Body of pancreas (tissue), 4 donors: ENCODE results near the gene FLOT1.

ENCODE experiments used
- POLR2A ChIP-seq, 3 donors: fragments of 450-650 bp; IDR thresholded peaks; one replicate each; pipeline ENCODE4 v1.6.1; 2016; ENCODE audit warnings: antibody characterized with exemption in 3 of 3, mild to moderate bottlenecking in 2 of 3
- TF ChIP-seq, protein P1 (sequence below), 7 experiments: fragments of 450-650 bp in 4 of 7; fragments of 200-600 bp in 3 of 7; sonication (generic) in 3 of 7; IDR thresholded peaks; one replicate each; pipeline ENCODE4 v1.5.1; 2016 to 2019; ENCODE audit warnings: antibody characterized with exemption in 7 of 7

DNA sequence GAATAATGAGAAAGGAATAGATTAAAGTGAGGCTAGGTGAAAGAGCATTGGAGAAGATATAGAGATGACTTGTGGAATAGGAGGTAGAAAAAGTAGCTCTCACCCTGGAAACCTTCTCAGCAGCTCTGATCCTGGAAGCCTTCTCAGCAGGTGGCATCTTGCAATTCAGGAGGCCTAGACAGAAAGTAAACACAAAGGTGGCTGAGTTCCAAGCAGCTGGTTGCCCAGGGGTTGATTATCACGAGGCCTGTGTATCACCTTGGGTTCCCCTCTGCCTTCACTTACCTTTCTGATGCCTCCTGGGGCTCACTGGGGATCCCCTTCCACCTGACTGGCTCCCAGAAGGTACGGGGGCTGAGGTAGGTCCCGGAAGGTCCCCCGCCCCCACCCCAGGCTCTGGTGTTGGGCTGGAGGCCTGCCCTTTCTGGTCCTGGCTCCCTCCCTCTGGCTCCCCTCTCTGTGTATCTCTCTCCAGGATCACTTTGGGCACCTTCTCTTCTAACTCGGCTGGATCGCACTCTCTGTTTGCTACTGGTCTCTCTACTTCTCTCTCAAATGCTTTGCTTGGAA lies 35.1 kb downstream of the FLOT1 start:
- TF ChIP-seq, protein P1, sequence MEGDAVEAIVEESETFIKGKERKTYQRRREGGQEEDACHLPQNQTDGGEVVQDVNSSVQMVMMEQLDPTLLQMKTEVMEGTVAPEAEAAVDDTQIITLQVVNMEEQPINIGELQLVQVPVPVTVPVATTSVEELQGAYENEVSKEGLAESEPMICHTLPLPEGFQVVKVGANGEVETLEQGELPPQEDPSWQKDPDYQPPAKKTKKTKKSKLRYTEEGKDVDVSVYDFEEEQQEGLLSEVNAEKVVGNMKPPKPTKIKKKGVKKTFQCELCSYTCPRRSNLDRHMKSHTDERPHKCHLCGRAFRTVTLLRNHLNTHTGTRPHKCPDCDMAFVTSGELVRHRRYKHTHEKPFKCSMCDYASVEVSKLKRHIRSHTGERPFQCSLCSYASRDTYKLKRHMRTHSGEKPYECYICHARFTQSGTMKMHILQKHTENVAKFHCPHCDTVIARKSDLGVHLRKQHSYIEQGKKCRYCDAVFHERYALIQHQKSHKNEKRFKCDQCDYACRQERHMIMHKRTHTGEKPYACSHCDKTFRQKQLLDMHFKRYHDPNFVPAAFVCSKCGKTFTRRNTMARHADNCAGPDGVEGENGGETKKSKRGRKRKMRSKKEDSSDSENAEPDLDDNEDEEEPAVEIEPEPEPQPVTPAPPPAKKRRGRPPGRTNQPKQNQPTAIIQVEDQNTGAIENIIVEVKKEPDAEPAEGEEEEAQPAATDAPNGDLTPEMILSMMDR (IDR thresholded peaks at IDR 0.05) = no peak
- TF ChIP-seq POLR2A (IDR thresholded peaks at IDR 0.05) = no peak
